Ishikawa (cell line): Measurements from ENCODE around the gene PRICKLE2.

Experiments
- CEBPB ChIP-seq: IDR thresholded peaks from 2 replicates; pipeline ENCODE4 v1.6.1; 2012
- CREB1 ChIP-seq: IDR thresholded peaks from 2 replicates; pipeline ENCODE4 v1.6.1; 2012; ENCODE audit warnings: low read depth
- EGR1 ChIP-seq: IDR thresholded peaks from 2 replicates; pipeline ENCODE4 v1.6.1; 2012
- EP300 ChIP-seq: IDR thresholded peaks from 2 replicates; pipeline ENCODE4 v1.6.1; 2012; ENCODE audit warnings: borderline replicate concordance
- TAF1 ChIP-seq: IDR thresholded peaks from 2 replicates; pipeline ENCODE4 v1.6.1; 2012; ENCODE audit warnings: low read depth, mild to moderate bottlenecking
- TCF12 ChIP-seq: IDR thresholded peaks from 2 replicates; pipeline ENCODE4 v1.6.1; 2012; ENCODE audit warnings: low read depth
- TEAD4 ChIP-seq: IDR thresholded peaks from 2 replicates; pipeline ENCODE4 v1.6.1; 2012
- YY1 ChIP-seq: IDR thresholded peaks from 2 replicates; pipeline ENCODE4 v1.6.1; 2012; ENCODE audit warnings: low read depth
- ZBTB7A ChIP-seq: IDR thresholded peaks from 2 replicates; pipeline ENCODE4 v1.6.1; 2012; ENCODE audit warnings: low read depth
- TF ChIP-seq, protein P1 (sequence below): IDR thresholded peaks from 2 replicates; pipeline ENCODE4 v1.6.1; 2012; ENCODE audit warnings: low read depth, mild to moderate bottlenecking
- TF ChIP-seq, protein P2 (sequence below): IDR thresholded peaks from 2 replicates; pipeline ENCODE4 v1.6.1; 2012
- TF ChIP-seq, protein P3 (sequence below): IDR thresholded peaks from 2 replicates; pipeline ENCODE4 v1.6.1; 2012

DNA sequence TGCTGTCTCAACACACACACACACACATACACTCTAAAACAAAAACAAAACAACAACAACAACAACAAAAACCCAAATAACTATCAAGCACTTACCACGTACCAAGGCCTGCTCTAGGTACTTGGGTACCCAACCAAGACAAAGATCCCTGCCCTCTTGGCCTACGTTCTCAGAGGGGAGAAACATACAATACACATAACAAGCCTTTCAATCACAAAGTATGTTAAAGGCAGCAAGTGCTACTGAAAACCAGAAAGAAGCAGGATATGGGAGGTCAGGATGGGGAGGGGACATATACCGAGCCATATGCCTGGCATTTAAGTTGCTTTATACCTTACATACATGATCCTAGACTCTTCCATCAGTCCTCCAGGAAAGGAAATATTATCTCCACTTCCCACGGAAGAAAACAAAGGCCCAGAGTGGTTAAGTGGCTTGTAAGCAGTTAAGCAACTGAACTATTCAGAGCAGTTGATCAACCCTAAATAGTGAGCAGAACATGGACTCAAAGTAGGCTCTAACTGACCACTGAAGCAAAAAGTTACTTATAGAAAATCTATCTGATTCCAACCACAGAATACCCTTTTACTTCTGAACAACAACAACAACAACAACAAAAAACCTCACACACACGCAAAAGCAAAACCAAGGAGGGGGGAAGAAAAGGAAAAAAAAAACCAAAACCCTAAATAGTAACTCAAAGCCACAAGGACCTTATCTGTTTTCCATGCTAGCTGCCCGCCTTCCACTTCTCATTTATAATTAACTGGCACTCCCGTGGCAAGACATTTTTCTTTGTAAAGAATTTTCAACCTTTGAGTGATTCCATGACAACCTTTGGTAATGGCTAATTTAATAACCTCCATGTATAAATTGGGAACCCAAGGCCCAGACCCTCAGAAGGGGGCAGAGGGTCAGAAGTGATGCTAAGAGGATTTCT is 21.0 kb downstream of the PRICKLE2 start:
- TF ChIP-seq, protein P1, sequence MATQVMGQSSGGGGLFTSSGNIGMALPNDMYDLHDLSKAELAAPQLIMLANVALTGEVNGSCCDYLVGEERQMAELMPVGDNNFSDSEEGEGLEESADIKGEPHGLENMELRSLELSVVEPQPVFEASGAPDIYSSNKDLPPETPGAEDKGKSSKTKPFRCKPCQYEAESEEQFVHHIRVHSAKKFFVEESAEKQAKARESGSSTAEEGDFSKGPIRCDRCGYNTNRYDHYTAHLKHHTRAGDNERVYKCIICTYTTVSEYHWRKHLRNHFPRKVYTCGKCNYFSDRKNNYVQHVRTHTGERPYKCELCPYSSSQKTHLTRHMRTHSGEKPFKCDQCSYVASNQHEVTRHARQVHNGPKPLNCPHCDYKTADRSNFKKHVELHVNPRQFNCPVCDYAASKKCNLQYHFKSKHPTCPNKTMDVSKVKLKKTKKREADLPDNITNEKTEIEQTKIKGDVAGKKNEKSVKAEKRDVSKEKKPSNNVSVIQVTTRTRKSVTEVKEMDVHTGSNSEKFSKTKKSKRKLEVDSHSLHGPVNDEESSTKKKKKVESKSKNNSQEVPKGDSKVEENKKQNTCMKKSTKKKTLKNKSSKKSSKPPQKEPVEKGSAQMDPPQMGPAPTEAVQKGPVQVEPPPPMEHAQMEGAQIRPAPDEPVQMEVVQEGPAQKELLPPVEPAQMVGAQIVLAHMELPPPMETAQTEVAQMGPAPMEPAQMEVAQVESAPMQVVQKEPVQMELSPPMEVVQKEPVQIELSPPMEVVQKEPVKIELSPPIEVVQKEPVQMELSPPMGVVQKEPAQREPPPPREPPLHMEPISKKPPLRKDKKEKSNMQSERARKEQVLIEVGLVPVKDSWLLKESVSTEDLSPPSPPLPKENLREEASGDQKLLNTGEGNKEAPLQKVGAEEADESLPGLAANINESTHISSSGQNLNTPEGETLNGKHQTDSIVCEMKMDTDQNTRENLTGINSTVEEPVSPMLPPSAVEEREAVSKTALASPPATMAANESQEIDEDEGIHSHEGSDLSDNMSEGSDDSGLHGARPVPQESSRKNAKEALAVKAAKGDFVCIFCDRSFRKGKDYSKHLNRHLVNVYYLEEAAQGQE, result no peak
- TF ChIP-seq YY1, result no peak
- no peak for TF ChIP-seq EGR1
- TF ChIP-seq, protein P2, sequence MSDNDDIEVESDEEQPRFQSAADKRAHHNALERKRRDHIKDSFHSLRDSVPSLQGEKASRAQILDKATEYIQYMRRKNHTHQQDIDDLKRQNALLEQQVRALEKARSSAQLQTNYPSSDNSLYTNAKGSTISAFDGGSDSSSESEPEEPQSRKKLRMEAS, result no peak
- no peak for TF ChIP-seq EP300
- TF ChIP-seq TEAD4, result no peak
- no peak for TF ChIP-seq TCF12
- no peak for TF ChIP-seq CEBPB
- TF ChIP-seq, protein P3, sequence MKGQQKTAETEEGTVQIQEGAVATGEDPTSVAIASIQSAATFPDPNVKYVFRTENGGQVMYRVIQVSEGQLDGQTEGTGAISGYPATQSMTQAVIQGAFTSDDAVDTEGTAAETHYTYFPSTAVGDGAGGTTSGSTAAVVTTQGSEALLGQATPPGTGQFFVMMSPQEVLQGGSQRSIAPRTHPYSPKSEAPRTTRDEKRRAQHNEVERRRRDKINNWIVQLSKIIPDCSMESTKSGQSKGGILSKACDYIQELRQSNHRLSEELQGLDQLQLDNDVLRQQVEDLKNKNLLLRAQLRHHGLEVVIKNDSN, result no peak
- no peak for TF ChIP-seq TAF1
- TF ChIP-seq CREB1, result no peak
- no peak for TF ChIP-seq ZBTB7A
